Pancreas (tissue), 10 donors: ENCODE results near the gene NFYC. TPM values are rescaled to one million over a fixed set of nuclear protein-coding genes. Genes with fewer than 3 reads are reported as not detected.

ENCODE experiments used
- ATAC-seq, 4 donors: fragments of 200-7000 bp; cut with Tn5 transposase; one replicate each; pipeline versions ENCODE4 v1.8.0 to v1.9.1; 2020; ENCODE audit warnings: mild to moderate bottlenecking in 4 of 4, moderate library complexity in 4 of 4
- DNase-seq, 6 donors: peaks; one replicate each; pipeline ENCODE4 v3.0.0-alpha.2; 2020
- FAIRE-seq: peaks from 2 replicates; lab custom pipeline; 2012; peaks lifted over from hg19 to GRCh38; lab: Jason Lieb, UNC
- H3K27ac ChIP-seq, 4 donors: fragments of 200-600 bp; sonication (generic); 1 replicate in 3 of 4; 2 replicates in 1 of 4; pipeline versions ENCODE4 v1.5.0 to v1.8.0; 2020
- H3K27me3 ChIP-seq, 4 donors: fragments of 200-600 bp; one replicate each; pipeline ENCODE4 v1.8.0; 2021
- H3K36me3 ChIP-seq, 3 donors: fragments of 200-600 bp; sonication (generic) in 1 of 3; one replicate each; pipeline versions ENCODE4 v1.5.0 to v1.8.0; 2020 to 2021
- H3K4me1 ChIP-seq, 3 donors: fragments of 200-600 bp; one replicate each; pipeline ENCODE4 v1.8.0; 2021
- H3K4me3 ChIP-seq, 4 donors: fragments of 200-600 bp; sonication (generic) in 2 of 4; one replicate each; pipeline versions ENCODE4 v1.5.0 to v1.8.0; 2020 to 2021
- H3K9me3 ChIP-seq, 4 donors: fragments of 200-600 bp; one replicate each; pipeline ENCODE4 v1.8.0; 2021
- CTCF ChIP-seq, 4 donors: fragments of 200-600 bp; sonication (generic) in 3 of 4; IDR thresholded peaks; one replicate each; pipeline versions ENCODE4 v1.5.0 to v1.8.0; 2021; ENCODE audit warnings: antibody characterized with exemption in 4 of 4
- WGBS, 2 donors: extraction: QIAGEN DNeasy Blood & Tissue Kit; methylation state at CpG; one replicate each; pipeline ENCODE4 v1.1.7; 2013; 5-methylcytosine and 5-hydroxymethylcytosine counted together
- intact Hi-C, 3 donors: fragments of 100-400 bp; cut with DNase I; formaldehyde crosslinking; loops; one replicate each; pipeline versions ENCODE4 v1.11.1 to v1.14.2; 2022
- polyA plus RNA-seq, 2 donors: library from polyadenylated mRNA; stranded (reverse); fragments of 200-250 nt; gene quantifications; one replicate each; pipeline ENCODE4 v1.2.3, GENCODE V29; 2013
- total RNA-seq, 6 donors: library from RNA; stranded (reverse); fragmentation: NEBNext Ultra II Directional in 4 of 6; extraction: Animal tissue kit (Norgen Biotek cat#: 25700) in 4 of 6; gene quantifications; one replicate each; pipeline versions ENCODE4 v1.2.1 to v1.2.4, GENCODE V29; 2021 to 2023
- donor health status: healthy with polysubstance abuse.
- donor health status: DM: no; HTN: no; CAD: no; lungs with moderate emphysema.
- donor health status: DM: no; HTN: no; CAD: no.
- donor health status: control.
- donor health status: control.
- donor health status: Bipolar disorder and iron deficiency.
- donor health status: DM: yes; HTN: yes; CAD: no.
- donor health status: DM: no; HTN: no; CAD: no.
- donor health status: DM: no; HTN: no; CAD: no.
- donor health status: DM: yes; HTN: yes; CAD: no.

Gene NFYC
- total and polyA plus RNA-seq, 8 donors: 21.3 to 39.6 (median 28.2) TPM

GRCh38 chr1:40712405-40712944 lies 21.0 kb downstream of the NFYC start:
- Histone ChIP-seq H3K4me1 (peaks cover 49 to 84% (median 56%) of the 10 kb centered on the region in 3 donors), H3K27ac (peak overlapping the region in 2 of 4 donors; percentile 60 to 66), H3K27me3 (no peaks in the 10 kb centered on the region), H3K4me3 (no peak overlapping the region), H3K36me3 (no peaks in the 10 kb centered on the region), H3K9me3 (no peaks in the 10 kb centered on the region)
- peak in 3 of 4 donors; percentile 8 to 9 (median 8) for ATAC-seq
- no peak for FAIRE-seq
- 25 to 34% methylated on average over 5 of the region's 5 CpGs for WGBS, 2 donors
- intact Hi-C loops: no loop called here
- no peak for TF ChIP-seq CTCF (IDR thresholded peaks at IDR 0.05)
- DNase-seq: peak in 4 of 6 donors; percentile 14 to 44 (median 36)

GRCh38 chr1:40712997-40713396 lies 21.5 kb downstream of the NFYC start:
- H3K27me3 ChIP-seq: no peaks in the 10 kb centered on the region
- no peaks in the 10 kb centered on the region for H3K9me3 ChIP-seq
- intact Hi-C loops: no loop called here
- peak overlapping the region in 2 of 4 donors; percentile 60 to 66 for H3K27ac ChIP-seq
- no peak for DNase-seq
- H3K4me3 ChIP-seq: no peak overlapping the region
- no peak for TF ChIP-seq CTCF (IDR thresholded peaks at IDR 0.05)
- ATAC-seq: no peak
- H3K4me1 ChIP-seq: peaks cover 55 to 89% (median 61%) of the 10 kb centered on the region in 3 donors
- FAIRE-seq: no peak
- H3K36me3 ChIP-seq: no peaks in the 10 kb centered on the region

GRCh38 chr1:40715491-40716059 lies 24.1 kb downstream of the NFYC start:
- Histone ChIP-seq H3K4me3 (no peak overlapping the region), H3K27ac (peak overlapping the region in 2 of 4 donors; percentile 65 to 66), H3K36me3 (no peaks in the 10 kb centered on the region), H3K4me1 (peaks cover 65 to 89% (median 70%) of the 10 kb centered on the region in 3 donors), H3K27me3 (no peaks in the 10 kb centered on the region), H3K9me3 (no peaks in the 10 kb centered on the region)
- intact Hi-C loops: no loop called here
- no peak for DNase-seq
- no peak for TF ChIP-seq CTCF (IDR thresholded peaks at IDR 0.05)
- no peak for FAIRE-seq
- 15 to 19% methylated on average over 4 of the region's 4 CpGs for WGBS, 2 donors
- peak; percentile 38 to 71 (median 62) for ATAC-seq

GRCh38 chr1:40717065-40717464 lies 25.6 kb downstream of the NFYC start:
- WGBS, 2 donors: 15 to 44% methylated on average over 1 of the region's 1 CpG
- Histone ChIP-seq H3K4me3 (no peak overlapping the region), H3K4me1 (peaks cover 53 to 74% (median 55%) of the 10 kb centered on the region in 3 donors), H3K36me3 (no peaks in the 10 kb centered on the region), H3K27me3 (no peaks in the 10 kb centered on the region), H3K27ac (peak overlapping the region in 1 of 4 donors; percentile 65), H3K9me3 (no peaks in the 10 kb centered on the region)
- FAIRE-seq (no peak), ATAC-seq (no peak), DNase-seq (no peak)
- TF ChIP-seq CTCF (IDR thresholded peaks at IDR 0.05): no peak
- intact Hi-C loops: no loop called here

GRCh38 chr1:40717955-40718354 lies 26.5 kb downstream of the NFYC start:
- intact Hi-C loops: no loop called here
- no peaks in the 10 kb centered on the region for H3K27me3 ChIP-seq
- peaks cover 50 to 68% (median 51%) of the 10 kb centered on the region in 3 donors for H3K4me1 ChIP-seq
- TF ChIP-seq CTCF (IDR thresholded peaks at IDR 0.05): no peak
- FAIRE-seq (no peak), ATAC-seq (no peak), DNase-seq (no peak)
- H3K27ac ChIP-seq: peak overlapping the region in 1 of 4 donors; percentile 17
- 27 to 36% methylated on average over 1 of the region's 1 CpG for WGBS, 2 donors
- no peak overlapping the region for H3K4me3 ChIP-seq
- H3K9me3 ChIP-seq: no peaks in the 10 kb centered on the region
- no peaks in the 10 kb centered on the region for H3K36me3 ChIP-seq
